Breast epithelium (tissue), 4 donors: Measurements from ENCODE around the gene FKBP8. TPM values are rescaled to one million over a fixed set of nuclear protein-coding genes. Genes with fewer than 3 reads are reported as not detected.

Experiments
- DNase-seq, 2 donors: peaks; one replicate each; pipeline ENCODE4 v3.0.0-alpha.2; 2019; ENCODE audit warnings: low spot score in 2 of 2
- H3K27ac ChIP-seq, 2 donors: fragments of 200-600 bp; sonication (generic) in 1 of 2; one replicate each; pipeline ENCODE4 v1.5.1; 2016 to 2019; ENCODE audit warnings: mild to moderate bottlenecking in 1 of 2
- H3K27me3 ChIP-seq, 2 donors: fragments of 200-600 bp; sonication (generic) in 1 of 2; one replicate each; pipeline versions ENCODE4 v1.5.1 to v1.6.0; 2017 to 2019; ENCODE audit warnings: control low read depth in 1 of 2, mild to moderate bottlenecking in 1 of 2
- H3K36me3 ChIP-seq: fragments of 200-600 bp; one replicate; pipeline ENCODE4 v1.5.1; 2019
- H3K4me1 ChIP-seq, 2 donors: fragments of 200-600 bp; sonication (generic); one replicate each; pipeline ENCODE4 v1.5.1; 2016 to 2019; ENCODE audit warnings: control low read depth in 1 of 2
- H3K4me3 ChIP-seq, 3 donors: fragments of 200-600 bp; sonication (generic); 1 replicate in 2 of 3; 2 replicates in 1 of 3; pipeline ENCODE4 v1.5.1; 2016 to 2019; ENCODE audit warnings: mild to moderate bottlenecking in 3 of 3, moderate library complexity in 2 of 3
- H3K9me3 ChIP-seq, 2 donors: fragments of 200-600 bp; sonication (generic) in 1 of 2; one replicate each; pipeline ENCODE4 v1.5.1; 2016 to 2019; ENCODE audit warnings: control low read depth in 1 of 2
- CTCF ChIP-seq, 3 donors: fragments of 450-650 bp; IDR thresholded peaks; one replicate each; pipeline ENCODE4 v1.5.1; 2016 to 2017; ENCODE audit warnings: antibody characterized with exemption in 3 of 3, mild to moderate bottlenecking in 3 of 3, moderate library complexity in 3 of 3
- POLR2A ChIP-seq: fragments of 450-650 bp; IDR thresholded peaks from one replicate; pipeline ENCODE4 v1.6.1; 2016; ENCODE audit warnings: antibody characterized with exemption, mild to moderate bottlenecking, moderate library complexity
- POLR2AphosphoS5 ChIP-seq, 3 donors: sonication (generic); formaldehyde crosslinking; IDR thresholded peaks; one replicate each; pipeline ENCODE4 v1.6.1; 2017; ENCODE audit warnings: antibody characterized with exemption in 3 of 3
- intact Hi-C: fragments of 100-400 bp; cut with DNase I; formaldehyde crosslinking; loops from one replicate; pipeline ENCODE4 v1.15.1; 2023; ENCODE audit warnings: low total_unique reads
- total RNA-seq, 3 donors: library from RNA; depleted of rRNA; stranded (reverse); fragments of >200 nt; gene quantifications; one replicate each; pipeline ENCODE4 v1.1.0, GENCODE V29; 2016

Gene FKBP8
- total RNA-seq, 3 donors from 2014 or later: 214 to 336 (median 294) TPM

GRCh38 chr19:18493440-18494266, 49.7 kb downstream of the FKBP8 start:
- H3K27ac ChIP-seq: peak overlapping the region; percentile 50 to 62

GRCh38 chr19:18491995-18492953, 51.1 kb downstream of the FKBP8 start:
- no peaks in the 10 kb centered on the region for H3K9me3 ChIP-seq
- no peak overlapping the region for H3K4me3 ChIP-seq
- peaks cover 31 to 43% of the 10 kb centered on the region in 2 donors for H3K4me1 ChIP-seq
- intact Hi-C loops: no loop called here
- H3K27ac ChIP-seq: peak overlapping the region in 1 of 2 donors; percentile 62
- DNase-seq: no peak
- H3K27me3 ChIP-seq: no peaks in the 10 kb centered on the region
- no peaks in the 10 kb centered on the region for H3K36me3 ChIP-seq
- no peak for TF ChIP-seq POLR2AphosphoS5 (IDR thresholded peaks at IDR 0.05)
- no peak for TF ChIP-seq CTCF (IDR thresholded peaks at IDR 0.05)
- no peak for TF ChIP-seq POLR2A

More at GRCh38 chr19:18493440-18494266, 49.7 kb downstream of the FKBP8 start:
- Histone ChIP-seq H3K4me3 (no peak overlapping the region), H3K27me3 (no peaks in the 10 kb centered on the region), H3K4me1 (peaks cover 24 to 31% of the 10 kb centered on the region in 2 donors), H3K9me3 (no peaks in the 10 kb centered on the region), H3K36me3 (no peaks in the 10 kb centered on the region)
- DNase-seq: no peak
- TF ChIP-seq POLR2AphosphoS5 (IDR thresholded peaks at IDR 0.05) (no peak), POLR2A (no peak), CTCF (IDR thresholded peaks at IDR 0.05) (no peak)
- intact Hi-C loops: no loop called here

- TF ChIP-seq CTCF (IDR thresholded peaks at IDR 0.05): no peak
- TF ChIP-seq POLR2AphosphoS5 (IDR thresholded peaks at IDR 0.05): no peak
- no peak for TF ChIP-seq POLR2A
- H3K9me3 ChIP-seq: no peaks in the 10 kb centered on the region
- no peak overlapping the region for H3K27ac ChIP-seq
- H3K4me3 ChIP-seq: no peak overlapping the region
- intact Hi-C loops: no loop called here
- H3K4me1 ChIP-seq: peaks cover 28 to 47% of the 10 kb centered on the region in 2 donors
- H3K27me3 ChIP-seq: no peaks in the 10 kb centered on the region
- no peak for DNase-seq
- no peaks in the 10 kb centered on the region for H3K36me3 ChIP-seq
Measured at GRCh38 chr19:18490728-18491127, 52.6 kb downstream of the FKBP8 start.

GRCh38 chr19:18489627-18490184, 53.7 kb downstream of the FKBP8 start:
- Histone ChIP-seq H3K4me3 (no peak overlapping the region), H3K27me3 (no peaks in the 10 kb centered on the region), H3K9me3 (no peaks in the 10 kb centered on the region), H3K4me1 (peaks cover 29 to 37% of the 10 kb centered on the region in 2 donors), H3K27ac (peak overlapping the region; percentile 58 to 92), H3K36me3 (no peaks in the 10 kb centered on the region)
- no peak for DNase-seq
- no peak for TF ChIP-seq POLR2A
- no peak for TF ChIP-seq CTCF (IDR thresholded peaks at IDR 0.05)
- no peak for TF ChIP-seq POLR2AphosphoS5 (IDR thresholded peaks at IDR 0.05)
- intact Hi-C loops: no loop called here
